Left renal cortex interstitium (tissue), 4 donors: ENCODE measurements around the gene USH2A. TPM values are rescaled to one million over a fixed set of nuclear protein-coding genes. Genes with fewer than 3 reads are reported as not detected.
"Not testable (repeated sequence)": the region's sequence is repeated elsewhere in the genome, so short reads cannot be mapped to it uniquely, and the experiment has no call there.

ENCODE experiments used
- DNase-seq, 4 donors: peaks; one replicate each; pipeline ENCODE4 v3.0.0-alpha.2; 2013; ENCODE audit warnings: low read depth in 4 of 4, low spot score in 2 of 4, missing footprints in 1 of 4
- polyA plus RNA-seq, 4 donors: library from polyadenylated mRNA; unstranded; fragments of 120-200 nt; gene quantifications; one replicate each; pipeline ENCODE4 v1.2.1, GENCODE V29; 2013; ENCODE audit not compliant: insufficient read length in 4 of 4

Gene USH2A
- polyA plus RNA-seq, 4 donors = 0.13 to 0.42 (median 0.37) TPM

DNA sequence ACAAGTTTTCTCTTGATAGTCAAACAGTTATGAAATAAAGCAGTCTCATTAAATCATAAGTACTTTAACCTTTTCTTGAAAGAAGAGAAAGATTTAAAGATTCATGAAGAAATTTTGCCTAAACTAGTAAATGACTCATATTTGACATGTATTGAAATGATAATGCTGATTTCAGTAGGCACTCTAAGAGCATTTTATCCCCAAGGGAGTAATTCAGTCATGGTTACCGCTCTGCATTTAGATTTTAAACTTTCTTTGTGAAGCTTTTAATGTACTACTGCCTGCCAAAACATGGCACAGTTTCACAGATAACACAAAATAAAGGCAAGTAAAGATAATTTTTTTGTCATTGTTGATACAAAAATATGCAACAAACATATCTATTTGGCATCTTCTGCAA lies 6.8 kb downstream of the USH2A start:
- DNase-seq = no peak

DNA sequence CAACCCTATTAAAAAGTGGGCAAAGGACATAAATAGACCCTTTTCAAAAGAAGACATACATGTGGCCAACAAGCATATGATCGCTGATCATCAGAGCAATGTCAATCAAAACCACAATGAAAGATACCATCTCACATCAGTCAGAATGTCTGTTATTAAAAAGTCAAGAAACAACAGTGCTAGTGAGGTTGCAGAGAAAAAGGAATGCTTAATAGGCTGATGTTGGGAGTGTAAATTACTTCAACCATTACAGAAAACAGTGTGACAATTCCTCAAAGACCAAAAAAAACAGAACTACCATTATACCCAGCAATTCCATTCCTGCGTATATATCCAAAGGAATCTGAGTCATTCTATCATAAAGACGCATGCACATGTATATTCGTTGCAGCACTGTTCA lies 13.2 kb downstream of the USH2A start:
- DNase-seq = no peak

DNA sequence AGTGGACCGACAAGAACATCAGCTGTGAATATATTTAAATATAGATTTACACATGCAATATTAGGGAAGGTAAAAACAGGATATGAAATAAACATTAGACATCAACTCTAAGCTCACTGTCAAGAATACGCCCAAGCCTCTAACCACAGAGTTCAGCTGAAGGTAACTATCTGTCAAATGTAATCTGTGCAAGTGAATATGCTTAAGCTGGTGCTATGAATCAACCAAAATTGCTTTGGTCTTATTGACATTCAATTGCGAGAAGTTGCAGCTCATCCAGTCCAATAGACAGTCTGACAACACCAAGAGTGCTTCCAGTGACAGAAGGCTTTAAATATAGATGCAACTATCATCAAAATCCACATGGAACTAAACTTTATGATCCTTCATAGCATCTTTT lies 32.3 kb downstream of the USH2A start:
- no peak for DNase-seq

DNA sequence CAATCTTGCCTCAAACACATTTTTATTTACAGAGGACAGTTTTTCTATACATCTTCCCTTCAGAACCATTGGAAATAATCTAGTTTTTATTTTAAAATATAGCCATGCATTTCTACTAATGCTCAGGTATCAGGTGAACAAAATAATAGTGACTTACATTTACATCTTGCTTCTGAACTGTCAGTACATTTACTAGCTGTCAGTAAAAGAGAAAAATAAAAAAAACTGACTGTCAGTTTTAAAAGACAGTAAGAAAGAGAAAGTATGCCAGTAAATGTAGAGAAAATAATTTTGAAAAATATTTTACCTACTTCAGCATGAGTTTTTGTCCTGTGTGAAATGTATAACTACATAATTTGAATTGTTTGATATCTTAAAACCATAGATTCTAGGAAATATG lies 33.5 kb downstream of the USH2A start:
- no peak for DNase-seq

DNA sequence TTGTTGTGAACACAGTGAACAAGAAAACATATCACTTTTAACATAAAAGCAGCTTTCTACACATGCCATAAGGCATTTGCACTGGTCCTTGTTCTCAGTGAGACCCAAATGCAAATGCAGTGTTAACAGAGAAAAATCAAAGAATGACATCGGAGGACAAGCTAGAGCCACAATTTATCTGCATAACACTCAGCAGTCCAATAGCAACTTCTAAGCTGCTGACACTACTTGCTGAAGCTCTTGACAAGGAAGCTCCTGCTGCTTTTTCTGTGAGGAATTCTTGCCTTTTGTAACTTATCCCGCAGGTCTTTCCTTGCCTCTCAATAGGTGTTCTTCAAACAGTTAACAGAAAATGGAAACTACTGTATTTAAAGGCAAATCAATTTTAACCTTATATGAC lies 34.7 kb downstream of the USH2A start:
- DNase-seq = no peak

DNA sequence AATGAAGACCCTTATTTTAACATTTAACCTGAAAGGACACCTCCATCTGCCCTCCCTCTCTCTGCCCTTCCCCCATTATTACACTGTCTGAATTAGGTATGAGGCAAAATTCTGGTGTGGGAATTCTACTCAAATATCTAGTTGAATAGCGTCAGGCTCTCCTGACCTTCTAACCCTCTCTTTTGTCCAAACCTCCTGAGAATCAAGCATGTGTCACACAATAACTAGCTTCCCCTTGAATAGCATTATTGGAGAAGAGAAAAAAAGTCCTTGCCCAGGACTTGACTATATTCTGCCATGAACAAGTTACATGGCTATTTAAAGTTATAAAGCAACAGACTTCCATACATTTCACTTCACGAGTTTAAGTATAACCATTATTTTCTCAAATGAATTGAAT lies 35.5 kb downstream of the USH2A start:
- no peak for DNase-seq

DNA sequence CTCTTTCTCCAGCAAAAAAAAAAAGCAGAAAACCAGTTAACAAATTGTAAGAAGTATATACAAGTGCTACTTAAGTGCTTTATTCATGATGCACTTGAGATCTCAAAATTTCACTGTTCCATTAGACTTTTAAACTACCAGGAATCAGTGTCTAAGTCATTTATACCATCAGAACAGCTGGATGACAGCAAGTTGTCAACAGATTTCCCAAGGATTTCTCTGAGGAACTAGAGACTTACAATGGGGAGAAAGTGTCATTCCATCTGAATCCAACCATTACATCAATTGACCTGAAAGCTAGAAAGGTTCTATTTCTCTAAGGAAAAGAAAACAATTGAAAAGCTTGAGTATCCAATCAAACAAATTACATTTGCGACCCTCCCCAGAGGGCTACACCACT lies 43.8 kb downstream of the USH2A start:
- DNase-seq = no peak

DNA sequence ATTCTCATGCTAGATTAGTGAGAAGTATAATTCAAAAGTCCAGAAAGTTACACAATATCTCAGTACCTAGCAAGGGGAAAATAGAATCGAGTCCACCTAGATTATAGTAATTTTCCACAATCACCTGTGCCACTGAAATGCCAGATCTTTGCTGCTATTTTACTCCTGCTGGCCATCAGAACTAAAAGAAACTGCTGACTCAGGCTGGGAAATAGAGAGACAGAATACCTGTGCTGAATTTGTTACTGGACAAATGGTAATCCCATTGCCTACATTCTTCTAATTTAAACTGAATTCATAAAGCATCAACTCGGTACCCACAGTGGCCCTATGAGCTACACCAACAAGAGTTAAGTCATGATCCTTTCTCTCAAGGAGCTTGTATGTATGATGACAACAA lies 55.0 kb downstream of the USH2A start:
- DNase-seq = no peak

DNA sequence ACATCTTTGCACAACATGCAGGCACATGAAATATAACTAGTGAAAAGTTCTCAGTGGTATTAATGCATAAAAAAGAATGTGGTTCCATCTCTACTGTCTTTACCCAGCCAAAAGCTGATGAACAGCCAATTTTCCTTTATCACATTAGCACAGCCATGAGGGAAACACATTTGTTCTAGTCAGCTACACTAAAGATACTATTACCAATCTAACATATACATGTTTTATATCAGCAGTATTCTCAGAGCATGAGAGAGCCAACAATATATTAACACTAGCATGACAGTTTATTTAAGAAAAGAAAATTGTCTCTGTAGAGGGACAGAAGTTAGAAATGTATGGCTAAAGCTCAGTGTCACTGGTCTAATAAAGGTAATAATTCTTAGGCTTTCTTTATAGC lies 56.3 kb downstream of the USH2A start:
- no peak for DNase-seq

DNA sequence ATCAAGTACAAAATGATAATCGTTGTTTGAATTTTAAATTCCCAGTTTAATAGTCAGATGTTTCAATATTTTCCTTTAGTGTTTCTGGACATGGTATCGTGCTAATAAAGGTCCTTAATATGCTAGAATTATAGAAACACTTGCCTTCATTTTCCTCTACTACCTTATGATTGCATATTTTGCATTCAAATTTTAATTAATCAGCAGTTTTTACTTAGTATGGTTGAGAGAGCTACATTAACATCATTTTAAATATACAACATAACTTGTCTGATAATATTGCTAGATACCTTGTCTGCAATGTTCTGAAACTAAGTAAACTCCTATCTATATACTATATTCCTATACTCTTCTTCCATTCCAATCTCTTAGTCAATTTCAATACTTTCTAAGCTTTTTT lies 66.3 kb downstream of the USH2A start:
- no peak for DNase-seq

DNA sequence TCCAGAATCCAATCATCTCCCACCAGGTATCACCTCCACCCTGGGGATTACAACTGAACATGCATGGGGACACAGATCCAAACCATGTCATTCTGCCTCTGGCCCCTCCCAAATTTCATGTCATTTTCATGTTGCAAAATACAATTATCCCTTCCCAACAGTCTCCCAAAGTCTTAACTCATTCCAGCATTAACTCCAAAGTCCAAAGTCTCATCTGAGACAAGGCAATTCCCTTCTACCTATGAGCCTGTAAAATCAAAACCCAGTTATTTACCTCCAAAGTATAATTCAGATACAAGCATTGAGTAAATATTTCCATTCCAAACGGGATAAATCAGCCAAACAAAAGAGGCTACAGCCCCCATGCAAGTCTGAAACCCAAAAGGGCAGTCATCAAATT lies 73.1 kb downstream of the USH2A start:
- no peak for DNase-seq

DNA sequence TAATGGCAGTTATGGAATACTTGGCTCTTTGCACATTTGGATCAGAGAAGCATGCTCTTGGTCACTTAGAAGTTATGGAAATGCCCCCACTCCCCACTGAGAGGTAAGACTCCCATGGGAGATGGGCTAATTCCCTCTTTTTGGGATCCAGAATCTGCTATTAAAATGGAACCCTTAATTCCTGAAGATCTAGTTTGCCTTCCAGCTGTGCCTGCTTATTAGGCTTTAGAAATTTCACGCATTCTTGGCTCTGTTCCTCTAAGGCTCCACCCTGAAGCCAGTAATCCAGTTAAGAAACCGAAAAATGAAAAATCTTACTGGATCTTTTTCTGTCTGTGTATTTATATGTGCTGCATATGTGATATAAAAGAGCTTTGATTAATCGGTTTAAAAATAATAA lies 76.7 kb downstream of the USH2A start:
- no peak for DNase-seq

DNA sequence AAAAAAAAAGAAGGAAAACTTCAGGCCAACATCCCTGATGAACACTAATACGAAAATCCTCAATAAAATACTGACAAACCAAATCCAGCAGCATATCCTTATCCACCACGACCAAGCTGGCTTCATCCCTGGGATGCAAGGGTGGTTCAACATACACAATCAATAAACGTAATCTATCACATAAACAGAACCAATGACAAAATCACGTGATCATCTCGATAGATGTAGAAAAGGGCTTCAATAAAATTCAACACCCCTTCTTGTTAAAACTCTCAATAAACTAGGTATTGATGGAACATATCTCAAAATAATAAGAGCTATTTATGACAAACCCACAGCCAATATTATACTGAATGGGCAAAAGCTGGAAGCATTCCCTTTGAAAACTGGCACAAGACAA lies 82.7 kb downstream of the USH2A start:
- DNase-seq = not testable (repeated sequence)

DNA sequence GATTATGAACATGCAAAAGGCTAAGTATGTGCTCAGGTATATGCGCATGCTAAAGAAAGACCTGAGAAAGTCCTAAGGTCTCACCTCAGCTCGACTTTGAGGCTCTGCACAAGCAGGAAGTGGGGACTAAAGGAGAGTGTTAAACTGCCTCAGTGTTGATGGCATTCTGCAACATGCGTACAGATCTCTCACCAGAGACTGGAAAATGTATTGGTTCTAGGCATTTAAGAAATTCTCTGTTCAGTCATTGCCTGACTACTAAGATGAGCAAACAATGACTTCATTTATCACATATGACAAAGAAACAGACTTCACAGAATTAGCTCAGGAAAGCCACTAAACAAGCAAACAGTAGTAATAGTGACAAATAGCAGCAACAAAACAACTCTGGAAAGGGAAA lies 90.8 kb downstream of the USH2A start:
- DNase-seq = no peak

DNA sequence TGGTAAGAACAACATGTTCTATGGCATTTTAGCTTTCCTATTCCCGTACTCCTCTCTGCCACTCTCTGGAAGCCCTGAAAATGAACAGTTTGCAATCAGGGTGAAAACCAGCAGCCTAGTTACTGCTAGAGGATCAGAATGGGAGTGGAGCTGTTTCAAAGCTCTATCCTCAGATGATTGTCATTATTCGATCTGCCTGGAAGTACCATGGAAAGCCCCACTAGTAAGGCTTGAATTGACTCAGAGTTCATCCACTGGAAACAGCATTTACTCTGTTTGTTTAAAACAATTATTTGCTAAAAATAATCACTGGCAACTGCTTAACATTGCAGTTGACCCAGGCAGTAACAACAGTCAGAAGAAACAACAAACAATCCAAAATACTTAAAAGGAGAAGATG lies 91.2 kb downstream of the USH2A start:
- no peak for DNase-seq

DNA sequence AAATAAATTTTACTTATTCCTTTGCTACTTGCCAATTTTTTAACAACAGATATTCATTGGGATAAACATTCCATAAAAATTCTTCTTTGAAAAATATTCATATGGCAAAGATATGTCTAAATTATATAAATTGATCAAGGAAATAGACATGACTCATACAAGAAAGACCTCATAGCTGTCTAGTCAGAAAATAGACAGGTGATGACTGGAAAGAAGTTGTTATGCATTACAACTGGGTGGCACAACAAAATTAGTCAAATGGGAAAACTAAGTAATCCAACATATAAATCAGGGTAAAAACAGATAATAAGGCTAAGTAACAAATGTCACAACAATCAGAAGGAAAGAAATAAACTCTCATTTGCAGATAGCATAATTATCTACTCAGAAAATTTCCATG lies 92.0 kb downstream of the USH2A start:
- no peak for DNase-seq

DNA sequence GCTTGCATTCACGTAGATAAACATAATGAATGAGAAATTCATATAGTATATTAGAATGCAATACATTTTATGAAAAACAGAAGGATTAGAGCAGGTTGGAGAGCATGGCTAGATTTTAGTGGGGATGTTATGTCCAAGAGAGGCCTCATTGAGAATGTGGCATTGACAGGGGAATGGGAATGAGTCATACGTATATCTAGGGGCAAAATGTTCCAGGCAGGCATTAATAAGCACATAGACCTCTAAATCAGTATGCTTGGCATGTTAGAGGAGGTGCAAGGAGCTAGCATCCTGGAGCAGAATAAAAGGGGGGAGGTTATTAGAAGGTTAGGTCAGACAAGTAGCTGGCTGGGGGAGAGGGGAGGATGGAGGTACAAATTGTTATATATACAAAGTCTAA lies 93.0 kb downstream of the USH2A start:
- no peak for DNase-seq

DNA sequence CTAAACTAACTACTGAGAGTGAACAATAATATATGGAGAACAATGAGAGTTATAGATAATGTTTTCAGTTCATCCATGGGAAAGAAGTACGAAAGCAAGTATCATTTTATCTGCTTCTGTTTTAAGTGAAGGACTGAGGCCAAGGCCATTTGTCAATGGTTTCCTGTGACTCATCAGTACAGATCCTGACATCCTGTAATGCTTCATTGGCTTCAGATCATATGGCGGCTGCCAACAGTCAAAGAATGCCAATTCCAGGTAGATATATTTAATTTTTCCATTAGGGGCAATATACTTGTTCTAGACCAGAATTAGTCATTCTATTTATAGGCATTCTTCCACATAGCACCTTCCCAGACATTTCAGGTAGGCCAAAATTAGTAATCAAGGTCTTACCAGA lies 97.3 kb downstream of the USH2A start:
- no peak for DNase-seq

DNA sequence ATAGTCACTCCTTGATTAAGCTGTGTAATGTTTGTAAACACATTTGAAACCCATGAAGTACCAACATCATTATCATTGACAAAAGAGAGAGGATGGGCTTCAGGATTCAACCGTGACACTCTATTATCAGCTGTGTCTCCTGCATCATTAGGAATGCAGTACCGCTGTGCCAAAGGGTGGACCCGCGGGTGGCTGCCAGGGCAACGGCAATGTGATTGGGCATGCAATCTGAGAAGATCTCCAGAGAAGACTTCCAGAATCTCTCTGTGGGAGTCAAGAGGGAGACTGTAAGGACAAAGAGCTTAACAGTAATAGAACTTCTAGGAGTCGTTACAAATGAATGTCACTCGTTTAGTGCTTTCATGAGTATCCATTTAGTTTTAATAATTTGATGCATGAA lies 97.9 kb downstream of the USH2A start:
- no peak for DNase-seq

DNA sequence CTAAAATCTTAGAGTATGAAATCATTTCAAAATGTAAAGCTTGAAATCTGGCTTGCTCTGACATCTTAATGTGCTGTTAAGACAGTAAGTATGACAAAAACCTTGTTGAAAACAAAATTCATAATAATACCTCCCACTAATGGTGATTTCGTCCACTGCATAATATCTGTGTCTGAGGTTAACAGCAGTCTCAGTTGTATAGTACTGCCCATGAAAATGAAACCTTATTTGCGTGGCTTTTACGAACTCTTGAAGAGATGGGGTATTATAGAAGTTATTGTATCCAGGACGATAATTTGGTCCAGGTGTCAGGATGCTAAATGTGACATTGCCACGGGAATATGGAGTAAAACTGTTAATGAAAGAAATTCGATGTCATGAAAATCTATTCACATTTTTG lies 99.9 kb downstream of the USH2A start:
- DNase-seq = no peak

DNA sequence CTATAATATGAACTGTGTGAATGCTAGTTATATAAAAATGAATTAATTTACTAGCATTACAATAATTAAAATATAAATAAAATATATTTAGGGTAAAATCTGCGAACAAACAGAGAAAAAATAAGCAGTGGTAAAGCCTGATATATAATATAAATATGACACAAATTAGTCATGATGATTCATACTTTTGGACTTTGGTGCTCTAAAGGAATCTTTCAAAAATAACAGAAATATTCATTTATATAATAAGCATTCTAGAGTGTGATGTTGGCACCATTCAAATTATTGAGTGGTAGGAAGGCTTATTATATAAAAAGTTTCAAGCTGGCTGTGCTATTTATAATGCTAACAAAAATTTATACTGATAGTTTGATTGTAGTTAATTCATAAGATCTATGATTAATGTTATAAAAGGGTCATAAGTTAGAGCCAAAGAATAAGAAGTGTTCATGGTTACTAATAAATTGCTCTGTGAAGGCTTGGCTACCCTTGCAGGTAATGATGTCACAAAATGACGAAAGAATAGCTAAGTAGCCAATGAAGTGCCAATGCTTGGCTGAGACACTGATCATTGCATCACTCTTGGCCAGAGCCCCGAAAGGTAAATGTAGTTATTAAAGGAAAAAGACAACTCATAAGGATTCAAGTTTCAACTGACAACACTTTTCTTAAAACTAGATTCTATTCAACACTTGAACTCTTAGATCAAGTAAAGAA lies 108.7 kb downstream of the USH2A start:
- DNase-seq = no peak

DNA sequence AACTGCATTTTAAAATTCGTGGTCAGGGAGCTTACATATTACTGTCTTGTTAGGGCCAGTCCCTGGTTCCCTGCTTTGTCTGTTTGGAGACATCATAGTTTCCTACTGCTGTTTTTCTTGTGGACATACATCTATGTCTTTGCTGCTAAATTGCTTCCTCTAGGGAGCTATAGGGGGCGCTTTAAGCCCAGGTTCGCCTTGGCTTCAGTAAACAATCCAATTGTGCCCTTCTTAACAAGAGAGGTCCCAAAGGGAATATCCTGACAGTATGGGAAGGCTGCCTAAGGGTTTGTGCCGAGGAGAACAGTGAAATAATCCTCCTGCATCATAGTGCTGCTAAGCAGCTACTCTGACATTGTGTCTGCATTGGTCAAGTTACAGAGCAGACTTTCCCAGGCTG lies 112.5 kb downstream of the USH2A start:
- peak in 1 of 4 donors; percentile 7 for DNase-seq

DNA sequence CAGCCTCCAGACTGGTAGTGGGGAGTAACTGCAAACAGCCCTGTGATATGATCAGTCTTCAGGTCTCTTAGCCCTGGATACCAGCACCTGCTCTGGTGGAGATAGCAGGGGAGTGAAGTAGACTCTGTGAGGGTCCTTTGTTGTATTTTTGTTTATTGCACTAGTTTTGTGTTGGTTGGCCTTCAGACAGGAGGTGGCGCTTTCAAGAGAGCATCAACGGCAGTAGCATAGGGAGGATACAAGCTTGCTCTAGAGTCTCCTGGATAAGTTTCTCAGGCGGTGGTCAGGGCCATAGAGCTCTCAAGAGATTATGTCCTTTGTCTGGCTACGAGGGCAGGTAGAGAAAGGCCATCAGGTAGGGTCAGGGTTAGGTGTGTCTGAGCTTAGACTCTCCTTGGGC lies 116.4 kb downstream of the USH2A start:
- no peak for DNase-seq
